WI38 (cell line): ENCODE data around the gene RBM24.
A peak's percentile ranks its signal among the peaks of the same experiment; 100 is the strongest.

ENCODE experiments used
- H3K4me3 ChIP-seq: 2 replicates; pipeline ENCODE4 v1.5.1; 2011; ENCODE audit warnings: low read depth, mild to moderate bottlenecking, control low read depth, low read length
- CTCF ChIP-seq: IDR thresholded peaks from 2 replicates; pipeline ENCODE4 v1.5.1; 2012; ENCODE audit warnings: low read depth, mild to moderate bottlenecking, control low read depth, low read length

The RBM24 gene

GRCh38 chr6:17281100-17281496 is at the start of gene RBM24:
TSS of gene RBM24 (plus strand) at chr6:17281361. CDS start at chr6:17281582, 221 bp downstream.
- H3K4me3 ChIP-seq: peak within 1 kb of the TSS; percentile 88
- peak; percentile 29; the same call in 1 of the 2 replicates for TF ChIP-seq CTCF

GRCh38 chr6:17233531-17233930 is 47.6 kb upstream of the RBM24 start:
- no peak for TF ChIP-seq CTCF
- H3K4me3 ChIP-seq: no peak overlapping the region

DNA sequence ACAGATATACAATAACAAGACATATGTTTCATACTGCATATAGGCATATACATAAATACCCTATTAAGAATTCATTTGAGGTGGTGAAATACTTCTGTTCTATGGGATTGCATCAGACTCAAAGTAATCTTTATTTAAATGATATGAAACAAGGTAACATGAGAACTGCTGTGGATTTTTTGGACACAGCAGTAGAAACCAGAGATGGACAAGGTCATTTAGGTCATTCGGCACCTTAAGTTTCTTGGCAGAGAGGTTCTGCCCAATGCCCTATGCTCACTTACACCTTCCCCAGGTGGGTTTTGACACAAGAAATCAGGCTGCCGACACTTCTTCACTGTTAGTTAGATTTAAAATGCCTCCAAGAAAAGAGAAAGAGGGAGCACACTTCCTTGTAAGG is 43.9 kb upstream of the RBM24 start:
- TF ChIP-seq CTCF: no peak
- no peak overlapping the region for H3K4me3 ChIP-seq

DNA sequence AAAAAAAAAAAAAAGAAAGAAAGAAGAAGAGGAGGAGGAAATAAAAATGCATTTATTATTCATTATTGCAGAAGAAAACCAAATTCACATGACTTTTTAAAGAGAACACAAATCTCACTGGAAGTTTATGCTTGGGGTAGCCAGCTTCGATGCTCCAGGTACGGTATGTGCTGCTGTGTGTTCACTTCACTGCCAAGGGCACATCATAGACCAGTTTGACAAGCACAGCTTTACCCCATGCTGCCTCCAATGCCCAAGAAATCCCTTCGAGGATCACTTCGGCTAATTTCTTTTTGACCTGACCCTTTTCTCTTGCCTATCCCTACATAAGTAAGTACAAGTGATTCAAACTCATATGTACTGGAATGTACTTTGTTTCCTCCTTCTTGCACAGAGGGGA is 41.9 kb upstream of the RBM24 start:
- TF ChIP-seq CTCF: no peak

GRCh38 chr6:17240803-17241500 is 40.2 kb upstream of the RBM24 start:
- H3K4me3 ChIP-seq: no peak overlapping the region
- TF ChIP-seq CTCF: no peak

More for the DNA sequence above, 41.9 kb upstream of the RBM24 start:
- H3K4me3 ChIP-seq: no peak overlapping the region

GRCh38 chr6:17242087-17242486 is 39.1 kb upstream of the RBM24 start:
- H3K4me3 ChIP-seq: no peak overlapping the region
- no peak for TF ChIP-seq CTCF

DNA sequence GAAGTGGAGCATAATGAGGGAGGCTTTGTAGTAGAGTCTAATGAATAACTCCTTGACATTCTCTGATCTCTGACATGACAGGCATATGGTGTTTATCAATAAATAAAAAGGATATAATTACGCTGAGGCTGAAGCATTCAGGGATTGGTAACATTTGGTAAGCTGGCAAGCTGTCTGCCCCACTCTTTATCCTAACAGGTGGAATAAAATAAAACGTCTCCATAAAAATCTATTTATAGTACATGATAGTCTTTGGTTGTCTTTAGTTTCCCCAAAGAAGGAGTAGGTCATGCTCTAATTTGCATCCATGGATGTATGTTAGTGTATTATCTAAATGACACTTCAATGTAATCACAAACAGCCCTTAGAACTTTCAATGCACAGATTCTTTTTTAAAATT is 30.9 kb upstream of the RBM24 start:
- H3K4me3 ChIP-seq: no peak overlapping the region
- no peak for TF ChIP-seq CTCF
